Fibroblast of lung (primary cell): Measurements from ENCODE around the gene NUDC. TPM values are rescaled to one million over a fixed set of nuclear protein-coding genes. Genes with fewer than 3 reads are reported as not detected.

Experiments used
- DNase-seq, 2 donors: peaks; one replicate each; pipeline versions ENCODE4 v3.0.0 to v3.0.0-alpha.2; 2010; ENCODE audit warnings: low read depth in 2 of 2
- H2AFZ ChIP-seq: 2 replicates; pipeline ENCODE4 v1.5.1; 2012; ENCODE audit warnings: low read length, control low read depth, inconsistent platforms
- H3K27ac ChIP-seq: 2 replicates; pipeline ENCODE4 v1.5.1; 2011; ENCODE audit warnings: low read length, control low read depth; ENCODE audit not compliant: insufficient read depth
- H3K27me3 ChIP-seq: 2 replicates; pipeline ENCODE4 v1.5.1; 2011; ENCODE audit warnings: mild to moderate bottlenecking, low read length; ENCODE audit not compliant: control insufficient read depth, insufficient read depth
- H3K36me3 ChIP-seq: 2 replicates; pipeline ENCODE4 v1.5.1; 2011; ENCODE audit warnings: low read length; ENCODE audit not compliant: control insufficient read depth, insufficient read depth
- H3K4me1 ChIP-seq: 2 replicates; pipeline ENCODE4 v1.5.1; 2011; ENCODE audit warnings: low read length; ENCODE audit not compliant: control insufficient read depth, insufficient read depth; ENCODE audit errors: extremely low read depth
- H3K4me2 ChIP-seq: 2 replicates; pipeline ENCODE4 v1.5.1; 2011; ENCODE audit warnings: low read length, control low read depth; ENCODE audit not compliant: insufficient read depth; ENCODE audit errors: extremely low read depth
- H3K4me3 ChIP-seq, 4 experiments: fragments of 200-600 bp in 1 of 4; sonication (generic) in 1 of 4; replicated peaks in 1 of 4; 2 replicates each; pipeline ENCODE4 v1.5.1; 2011 to 2016; ENCODE audit warnings: low read length in 4 of 4, low read depth in 3 of 4, mild to moderate bottlenecking in 3 of 4, control low read depth in 2 of 4, inconsistent platforms in 1 of 4, mixed read lengths in 1 of 4; ENCODE audit not compliant: insufficient read depth in 1 of 4; ENCODE audit errors: control extremely low read depth in 1 of 4
- H3K79me2 ChIP-seq: 2 replicates; pipeline ENCODE4 v1.5.1; 2012; ENCODE audit warnings: mild to moderate bottlenecking, low read length, inconsistent platforms; ENCODE audit not compliant: control insufficient read depth, insufficient read depth
- H3K9ac ChIP-seq: 2 replicates; pipeline ENCODE4 v1.5.1; 2011; ENCODE audit warnings: mild to moderate bottlenecking, low read length, control low read depth; ENCODE audit not compliant: insufficient read depth
- H3K9me3 ChIP-seq: 2 replicates; pipeline ENCODE4 v1.5.1; 2012; ENCODE audit warnings: low read depth, low read length; ENCODE audit not compliant: control insufficient read depth, insufficient read depth
- H4K20me1 ChIP-seq: 2 replicates; pipeline ENCODE4 v1.5.1; 2011; ENCODE audit warnings: low read length; ENCODE audit not compliant: control insufficient read depth, insufficient read depth; ENCODE audit errors: extremely low read depth
- EZH2 ChIP-seq: IDR thresholded peaks from 2 replicates; pipeline ENCODE4 v1.5.1; 2012; ENCODE audit warnings: low read length, control low read depth, mild to moderate bottlenecking; ENCODE audit errors: missing control alignments
- polyA plus RNA-seq, 2 donors: library from polyadenylated mRNA; depleted of rRNA in 1 of 2; stranded (reverse) in 1 of 2; unstranded in 1 of 2; fragments of >200 nt; gene quantifications; 2 replicates each; pipeline ENCODE4 v1.2.1, GENCODE V29; 2011 to 2012; ENCODE audit warnings: missing spikeins in 1 of 2
- total RNA-seq: library from RNA; depleted of rRNA; stranded (reverse); fragments of >200 nt; gene quantifications from 2 replicates; pipeline ENCODE4 v1.2.1, GENCODE V29; 2014
- TF ChIP-seq, protein P1 (sequence below), 2 donors: IDR thresholded peaks in 1 of 2; conservative IDR thresholded peaks in 1 of 2; 1 replicate in 1 of 2; 2 replicates in 1 of 2; pipeline ENCODE4 v1.5.1; 2011 to 2012; ENCODE audit warnings: low read length in 2 of 2, control low read depth in 1 of 2, inconsistent platforms in 1 of 2, low read depth in 1 of 2, mild to moderate bottlenecking in 1 of 2

Gene NUDC
- total and polyA plus RNA-seq, 2 donors (not counting 1 experiment from before 2014, with no cell fraction given) = 21.5 to 41.5 TPM

DNA sequence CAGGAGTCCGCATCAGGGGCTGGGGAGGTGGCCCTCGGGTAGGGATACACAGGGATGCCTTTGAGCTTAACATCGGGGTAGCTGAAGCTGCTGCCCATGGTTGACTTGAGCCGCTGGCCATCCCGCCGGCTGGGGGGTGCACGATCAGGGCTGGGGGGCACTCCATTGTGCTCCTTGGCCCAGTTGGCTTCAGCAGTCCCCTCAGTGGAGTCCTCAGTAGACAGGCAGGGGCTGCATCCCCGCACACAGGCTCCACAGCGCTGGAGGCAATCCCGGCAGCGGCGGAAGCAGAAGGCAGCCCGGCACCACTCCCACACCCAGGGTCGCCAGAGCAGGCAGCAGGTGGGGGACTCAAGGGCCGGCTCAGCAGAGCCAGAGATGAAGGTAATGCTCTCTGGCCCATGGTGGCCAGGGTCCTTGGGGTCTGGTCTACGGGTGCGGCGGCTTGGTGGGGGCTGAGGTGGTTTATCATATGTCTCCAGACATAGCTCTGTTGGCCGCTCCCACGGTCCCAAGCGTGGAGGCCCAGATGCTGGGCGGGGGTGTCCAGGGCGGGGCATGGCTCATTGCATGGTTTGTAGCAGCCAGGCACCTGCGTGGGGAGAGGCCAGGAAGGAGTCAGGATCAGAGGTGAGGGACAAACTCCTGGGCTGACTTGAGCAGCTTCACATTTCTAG, 30.4 kb downstream of the NUDC start:
- Histone ChIP-seq H3K9me3 (no peaks in the 10 kb centered on the region), H3K4me2 (no peak overlapping the region), H2AFZ (no peak overlapping the region), H3K4me1 (no peaks in the 10 kb centered on the region), H4K20me1 (no peaks in the 10 kb centered on the region), H3K27me3 (no peaks in the 10 kb centered on the region), H3K4me3 (no peak overlapping the region), H3K9ac (no peak overlapping the region), H3K27ac (no peak overlapping the region), H3K79me2 (no peaks in the 10 kb centered on the region), H3K36me3 (no peaks in the 10 kb centered on the region)
- TF ChIP-seq, protein P1, sequence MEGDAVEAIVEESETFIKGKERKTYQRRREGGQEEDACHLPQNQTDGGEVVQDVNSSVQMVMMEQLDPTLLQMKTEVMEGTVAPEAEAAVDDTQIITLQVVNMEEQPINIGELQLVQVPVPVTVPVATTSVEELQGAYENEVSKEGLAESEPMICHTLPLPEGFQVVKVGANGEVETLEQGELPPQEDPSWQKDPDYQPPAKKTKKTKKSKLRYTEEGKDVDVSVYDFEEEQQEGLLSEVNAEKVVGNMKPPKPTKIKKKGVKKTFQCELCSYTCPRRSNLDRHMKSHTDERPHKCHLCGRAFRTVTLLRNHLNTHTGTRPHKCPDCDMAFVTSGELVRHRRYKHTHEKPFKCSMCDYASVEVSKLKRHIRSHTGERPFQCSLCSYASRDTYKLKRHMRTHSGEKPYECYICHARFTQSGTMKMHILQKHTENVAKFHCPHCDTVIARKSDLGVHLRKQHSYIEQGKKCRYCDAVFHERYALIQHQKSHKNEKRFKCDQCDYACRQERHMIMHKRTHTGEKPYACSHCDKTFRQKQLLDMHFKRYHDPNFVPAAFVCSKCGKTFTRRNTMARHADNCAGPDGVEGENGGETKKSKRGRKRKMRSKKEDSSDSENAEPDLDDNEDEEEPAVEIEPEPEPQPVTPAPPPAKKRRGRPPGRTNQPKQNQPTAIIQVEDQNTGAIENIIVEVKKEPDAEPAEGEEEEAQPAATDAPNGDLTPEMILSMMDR (conservative IDR thresholded peaks at IDR 0.05 in 1 of 2, IDR thresholded peaks at IDR 0.05 in 1 of 2; ENCODE audit: low read depth in 1 of 2, low read length in 2 of 2) = no peak
- no peak for TF ChIP-seq EZH2
- no peak for DNase-seq

DNA sequence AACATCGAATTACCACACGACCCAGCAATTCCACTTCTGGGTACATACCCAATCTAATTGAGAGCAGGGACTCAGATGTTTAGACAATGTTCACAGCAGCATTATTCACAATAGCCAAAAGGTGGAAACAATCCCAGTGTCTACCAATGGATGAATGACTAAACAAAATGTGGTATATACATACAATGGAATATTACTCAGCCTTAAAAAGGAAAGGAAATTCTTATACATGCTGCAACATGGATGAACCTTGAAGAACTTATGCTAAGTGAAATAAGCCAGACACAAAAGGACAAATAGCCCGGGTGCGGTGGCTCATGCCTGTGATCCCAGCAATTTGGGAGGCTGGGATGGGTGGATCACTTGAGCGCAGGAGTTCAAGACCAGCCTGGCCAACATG, 31.8 kb downstream of the NUDC start:
- no peak for DNase-seq
- TF ChIP-seq, protein P1 (conservative IDR thresholded peaks at IDR 0.05 in 1 of 2, IDR thresholded peaks at IDR 0.05 in 1 of 2; ENCODE audit: low read depth in 1 of 2, low read length in 2 of 2) = no peak
- no peak for TF ChIP-seq EZH2

DNA sequence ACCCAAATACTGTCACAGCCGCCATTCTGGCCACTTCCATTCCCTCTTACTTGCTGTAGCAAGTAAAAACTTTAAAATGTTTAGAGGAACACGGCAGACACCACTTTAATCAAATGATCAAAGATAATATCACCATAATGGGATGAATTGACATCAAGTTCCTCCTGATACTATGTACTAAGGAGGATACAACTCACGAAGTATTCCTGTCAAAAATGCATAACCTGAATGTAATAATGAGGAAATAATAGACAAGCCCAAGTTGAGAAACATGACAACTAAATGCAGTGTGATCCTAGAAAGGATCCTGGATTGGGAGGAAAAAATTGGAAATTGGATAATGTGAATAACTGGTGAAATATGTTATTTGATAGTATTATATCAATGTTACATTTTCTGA, 34.8 kb downstream of the NUDC start:
- Histone ChIP-seq H2AFZ (no peak overlapping the region), H4K20me1 (no peaks in the 10 kb centered on the region), H3K36me3 (no peaks in the 10 kb centered on the region), H3K9me3 (no peaks in the 10 kb centered on the region), H3K27me3 (peaks cover 23% of the 10 kb centered on the region), H3K9ac (no peak overlapping the region), H3K27ac (no peak overlapping the region), H3K79me2 (no peaks in the 10 kb centered on the region), H3K4me2 (no peak overlapping the region), H3K4me1 (no peaks in the 10 kb centered on the region), H3K4me3 (no peak overlapping the region)
- no peak for DNase-seq
- TF ChIP-seq, protein P1 (conservative IDR thresholded peaks at IDR 0.05 in 1 of 2, IDR thresholded peaks at IDR 0.05 in 1 of 2; ENCODE audit: low read depth in 1 of 2, low read length in 2 of 2) = no peak
- no peak for TF ChIP-seq EZH2

More for the DNA sequence above, 31.8 kb downstream of the NUDC start:
- Histone ChIP-seq H3K4me2 (no peak overlapping the region), H3K9ac (no peak overlapping the region), H3K4me1 (no peaks in the 10 kb centered on the region), H4K20me1 (no peaks in the 10 kb centered on the region), H3K27ac (no peak overlapping the region), H3K27me3 (no peaks in the 10 kb centered on the region), H3K4me3 (no peak overlapping the region), H3K36me3 (no peaks in the 10 kb centered on the region), H2AFZ (no peak overlapping the region), H3K79me2 (no peaks in the 10 kb centered on the region), H3K9me3 (no peaks in the 10 kb centered on the region)
